ENCODE data around the gene GATB.

The GATB gene

GRCh38 chr4:151719956-151720334, 40.9 kb downstream of the GATB start:
- no peak overlapping the region for H3K4me3 ChIP-seq (ENCODE audit: low read depth, low read length)
- no peaks in the 10 kb centered on the region for H3K36me3 ChIP-seq (ENCODE audit: control insufficient read depth in 2 of 2, insufficient read depth in 1 of 2, low read length in 2 of 2)
- TF ChIP-seq ZFP41 (tag by site-specific recombination; IDR thresholded peaks at IDR 0.05; ENCODE audit: borderline replicate concordance) (no peak), ZNF639 (tag by site-specific recombination; IDR thresholded peaks at IDR 0.05) (no peak), GLIS2 (tag by site-specific recombination; IDR thresholded peaks at IDR 0.05) (no peak), ZNF626 (tag by site-specific recombination; IDR thresholded peaks at IDR 0.05) (no peak), ZNF513 (tag by site-specific recombination; IDR thresholded peaks at IDR 0.05) (no peak), TCF7L2 (IDR thresholded peaks at IDR 0.05; ENCODE audit: borderline replicate concordance, low read depth, low read length) (no peak), ZBTB44 (tag by site-specific recombination; IDR thresholded peaks at IDR 0.05) (no peak), ZNF362 (tag by site-specific recombination; IDR thresholded peaks at IDR 0.05) (no peak), GFI1B (tag by site-specific recombination; IDR thresholded peaks at IDR 0.05) (no peak)
- 0 out of 2 replicates have a peak, but pooled peaks cover 2% of the 10 kb centered on the region for H3K4me1 ChIP-seq (ENCODE audit: control insufficient read depth, insufficient read depth, low read length)
- CTCF ChIA-PET: no interaction called here
- H3K27ac ChIP-seq (ENCODE audit: extremely low read depth, low read depth, low read length): no peak overlapping the region
- no peaks in the 10 kb centered on the region for H3K9me3 ChIP-seq (ENCODE audit: control insufficient read depth, insufficient read depth, low read depth, low read length)
- POLR2A ChIA-PET: no interaction called here

- Histone ChIP-seq H3K4me1 (ENCODE audit: control insufficient read depth, insufficient read depth, low read length) (0 out of 2 replicates have a peak, but pooled peaks cover 4% of the 10 kb centered on the region), H3K36me3 (ENCODE audit: control insufficient read depth in 2 of 2, insufficient read depth in 1 of 2, low read length in 2 of 2) (no peaks in the 10 kb centered on the region), H3K4me3 (ENCODE audit: low read depth, low read length) (no peak overlapping the region), H3K27ac (ENCODE audit: extremely low read depth, low read depth, low read length) (no peak overlapping the region), H3K9me3 (ENCODE audit: control insufficient read depth, insufficient read depth, low read depth, low read length) (no peaks in the 10 kb centered on the region)
- ChIA-PET CTCF (no interaction called here), POLR2A (no interaction called here)
- peak; percentile 78 for TF ChIP-seq ZIC2 (tag by site-specific recombination; IDR thresholded peaks at IDR 0.05)
- peak; percentile 49; the same call in 1 of the 2 replicates for TF ChIP-seq ZNF660 (tag by site-specific recombination; IDR thresholded peaks at IDR 0.05)
- peak; percentile 78 for TF ChIP-seq MYNN (tag by site-specific recombination; IDR thresholded peaks at IDR 0.05; ENCODE audit: borderline replicate concordance)
- no peak for TF ChIP-seq EGR2 (tag by site-specific recombination; IDR thresholded peaks at IDR 0.05; ENCODE audit: low read depth)
- TF ChIP-seq ZBTB21 (tag by site-specific recombination; IDR thresholded peaks at IDR 0.05): no peak
- TF ChIP-seq KLF10 (tag by site-specific recombination; IDR thresholded peaks at IDR 0.05): no peak
- no peak for TF ChIP-seq MEIS1 (CRISPR knock-in tag; IDR thresholded peaks at IDR 0.05; ENCODE audit: borderline replicate concordance)
- TF ChIP-seq KLF9 (tag by site-specific recombination; IDR thresholded peaks at IDR 0.05; ENCODE audit: low read depth): no peak
- TF ChIP-seq ZNF664 (tag by site-specific recombination; IDR thresholded peaks at IDR 0.05): no peak
- no peak for TF ChIP-seq ZNF10 (tag by site-specific recombination; IDR thresholded peaks at IDR 0.05)
- TF ChIP-seq ZBTB44 (tag by site-specific recombination; IDR thresholded peaks at IDR 0.05): peak; percentile 70; the same call in 1 of the 2 replicates
- TF ChIP-seq ZNF530 (tag by site-specific recombination; IDR thresholded peaks at IDR 0.05; ENCODE audit: low read depth): no peak
- no peak for TF ChIP-seq ZXDB (tag by site-specific recombination; IDR thresholded peaks at IDR 0.05)
- no peak for TF ChIP-seq FEZF1 (tag by site-specific recombination; IDR thresholded peaks at IDR 0.05)
- TF ChIP-seq SP7 (tag by site-specific recombination; IDR thresholded peaks at IDR 0.05): peak; percentile 68
- TF ChIP-seq PATZ1 (tag by site-specific recombination; IDR thresholded peaks at IDR 0.05): no peak
- no peak for TF ChIP-seq ZNF707 (tag by site-specific recombination; IDR thresholded peaks at IDR 0.05)
Measured at GRCh38 chr4:151718984-151719955, 41.5 kb downstream of the GATB start.

Data from HEK293 (cell line).